HG03196 (cell line): ENCODE data around the gene CHRNG.

Source experiments
- ATAC-seq: cut with Tn5 transposase; IDR thresholded peaks from one replicate; pipeline ENCODE4 v1.9.1; 2021; ENCODE audit not compliant: unreplicated experiment

The CHRNG gene

DNA sequence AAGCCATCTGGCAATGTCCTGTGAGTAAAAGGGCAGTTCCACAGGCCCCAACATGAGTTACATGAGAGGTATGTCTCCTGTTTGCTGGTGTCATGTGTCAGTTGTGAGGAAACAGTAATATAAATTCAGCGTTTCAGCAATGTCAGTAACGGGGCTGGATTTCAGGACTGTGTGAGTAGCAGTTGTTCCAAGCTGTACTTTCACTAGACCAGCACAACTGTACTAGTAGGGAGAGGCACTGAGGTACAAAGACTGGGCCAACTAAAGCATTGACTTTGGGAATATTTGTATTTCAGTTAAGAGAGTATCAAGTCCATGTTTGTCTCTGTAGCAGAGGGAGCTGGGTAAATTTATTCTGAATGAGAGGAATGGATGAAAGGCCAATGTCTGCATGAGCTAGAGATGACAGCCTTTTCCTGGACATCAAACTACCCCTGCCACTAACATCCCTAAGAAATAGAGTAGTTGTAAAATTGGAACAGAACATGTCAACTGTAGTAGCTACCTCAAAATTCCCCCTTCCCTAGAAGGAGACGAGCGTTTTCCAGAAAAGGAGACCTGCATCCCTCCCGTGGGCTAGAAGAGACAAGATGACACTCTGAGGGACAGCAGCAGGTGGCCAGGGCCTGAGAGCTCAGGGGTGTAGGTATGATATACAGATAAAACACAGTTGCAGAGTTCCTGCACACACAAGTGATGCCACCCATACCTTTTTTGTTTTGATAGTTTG lies 35.3 kb downstream of the CHRNG start:
- ATAC-seq = no peak

GRCh38 chr2:232575404-232575746 lies 35.9 kb downstream of the CHRNG start:
- ATAC-seq = no peak

DNA sequence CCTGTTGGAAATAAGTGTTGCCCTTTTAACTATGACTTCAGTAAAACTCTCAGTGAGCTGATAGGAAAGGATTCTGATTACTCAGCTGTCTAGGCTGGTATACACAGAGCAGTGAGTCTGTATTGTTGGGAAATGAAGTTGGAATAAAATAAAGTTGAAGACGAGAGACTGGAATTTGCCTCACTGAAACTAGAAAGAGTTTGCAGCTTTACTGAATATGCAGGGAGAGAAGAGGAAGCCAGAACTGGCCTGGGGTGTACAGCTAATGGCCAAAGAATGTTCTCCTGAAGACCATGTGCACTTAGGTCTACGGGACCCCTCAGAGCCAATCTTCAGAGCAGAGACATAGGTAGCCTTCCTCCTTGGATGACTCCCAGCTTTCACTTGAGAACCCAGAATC lies 37.5 kb downstream of the CHRNG start:
- no peak for ATAC-seq

- no peak for ATAC-seq
Measured at GRCh38 chr2:232577841-232578240, 38.3 kb downstream of the CHRNG start.

GRCh38 chr2:232578626-232579025 lies 39.1 kb downstream of the CHRNG start:
- ATAC-seq = no peak

DNA sequence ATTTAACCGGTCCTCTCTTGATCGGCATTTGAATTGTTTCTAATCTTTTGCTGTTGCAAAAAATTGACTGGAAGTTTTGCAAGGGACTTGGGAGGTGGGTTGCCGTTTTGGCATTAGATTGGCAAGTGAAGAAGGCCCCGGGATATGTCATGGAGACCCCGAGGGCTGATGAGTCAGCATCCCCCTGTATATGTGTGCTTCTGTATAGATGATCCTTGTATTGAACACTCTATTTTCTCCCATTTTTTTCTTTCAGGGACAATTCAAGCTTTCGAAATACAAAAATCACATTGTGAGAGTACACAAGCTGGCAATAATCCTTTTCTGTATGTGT lies 41.1 kb downstream of the CHRNG start:
- ATAC-seq = no peak

GRCh38 chr2:232581725-232582124 lies 42.2 kb downstream of the CHRNG start:
- no peak for ATAC-seq

- ATAC-seq = no peak
Measured at GRCh38 chr2:232584238-232584637, 44.7 kb downstream of the CHRNG start.

DNA sequence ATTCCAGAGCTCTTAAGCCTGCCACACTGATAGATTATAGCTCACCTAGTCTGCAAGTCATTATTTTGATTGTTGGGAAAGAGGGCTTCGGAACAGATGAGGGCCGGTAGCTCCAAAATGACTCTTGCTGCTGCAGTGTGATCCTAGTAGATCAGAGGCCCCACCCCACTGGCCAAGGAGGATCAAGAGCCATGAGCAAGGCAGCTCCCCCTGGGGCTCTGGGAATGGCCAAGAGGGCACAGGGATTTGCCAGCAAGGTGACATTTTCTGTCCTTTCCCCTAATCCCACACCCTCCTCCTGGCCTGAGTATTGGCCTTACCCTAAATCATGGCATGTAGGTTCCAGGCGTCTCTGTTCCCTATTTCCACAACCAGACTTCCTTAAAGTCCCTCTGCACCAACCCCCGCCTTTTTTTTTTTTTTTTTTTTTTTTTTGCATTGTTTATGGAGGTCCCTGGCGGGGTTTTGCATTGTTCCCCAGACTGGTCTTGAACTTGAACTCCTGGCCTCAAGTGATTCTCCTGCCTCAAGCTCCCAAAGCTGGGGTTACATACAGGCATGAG lies 47.5 kb downstream of the CHRNG start:
- ATAC-seq = no peak

DNA sequence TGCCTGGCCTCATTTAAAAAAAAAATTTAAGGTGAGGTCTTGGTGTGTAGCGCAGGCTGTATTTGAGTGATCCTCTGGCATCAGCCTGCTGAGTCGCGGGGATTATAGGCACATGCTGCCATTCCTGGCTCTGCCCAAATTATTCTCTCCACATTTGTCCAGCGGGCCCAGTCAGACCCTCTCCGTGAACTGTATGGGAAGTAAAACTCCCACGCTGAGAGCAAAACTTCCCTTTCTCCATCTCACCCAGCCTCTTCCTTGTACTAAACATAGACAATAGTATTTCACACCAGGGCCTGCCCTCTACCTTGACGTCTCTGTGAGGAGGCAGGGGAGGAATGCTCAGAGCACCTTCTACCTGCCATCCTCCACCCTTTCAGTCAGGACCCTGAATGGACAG lies 48.0 kb downstream of the CHRNG start:
- ATAC-seq = no peak

GRCh38 chr2:232588031-232588430 lies 48.5 kb downstream of the CHRNG start:
- no peak for ATAC-seq

DNA sequence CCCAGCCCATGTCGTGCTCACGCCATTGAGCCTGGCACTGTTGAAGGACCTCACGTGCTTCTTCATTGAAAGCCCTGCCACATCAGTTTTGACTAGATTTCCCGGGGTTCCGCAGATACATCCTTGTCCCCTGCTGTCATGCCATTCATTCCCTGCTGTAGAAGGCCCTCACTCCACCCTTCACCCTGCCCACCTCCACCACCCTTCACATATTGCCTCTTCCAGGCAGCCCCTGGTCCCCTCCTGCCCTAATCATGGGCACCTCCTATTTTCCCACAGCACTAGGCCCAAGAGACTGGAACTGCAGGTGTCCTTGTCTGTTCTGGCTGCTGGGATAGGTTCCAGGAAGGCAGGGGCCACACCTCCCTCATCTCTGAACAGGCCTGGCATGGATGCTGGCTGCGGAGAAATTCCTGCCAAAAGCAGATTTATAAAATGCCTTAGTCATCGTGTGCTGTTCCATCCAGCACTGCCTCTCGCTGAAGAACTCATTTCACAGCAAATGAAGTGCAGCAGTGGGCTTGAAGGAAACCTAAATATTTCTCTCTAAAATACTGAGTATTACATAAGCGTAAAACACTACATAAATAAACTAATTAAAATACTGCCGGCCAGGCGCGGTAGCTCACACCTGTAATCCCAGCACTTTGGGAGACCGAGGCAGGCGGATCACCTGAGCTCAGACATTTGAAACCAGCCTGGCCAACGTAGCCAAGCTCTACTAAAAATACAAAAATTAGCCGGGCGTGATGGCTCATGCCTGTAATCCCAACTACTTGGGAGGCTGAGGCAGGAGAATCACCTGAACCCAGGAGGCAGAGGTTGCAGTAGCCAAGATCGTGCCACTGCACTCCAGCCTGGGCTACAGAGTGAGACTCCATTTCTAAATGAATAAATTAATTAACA lies 49.4 kb downstream of the CHRNG start:
- no peak for ATAC-seq

DNA sequence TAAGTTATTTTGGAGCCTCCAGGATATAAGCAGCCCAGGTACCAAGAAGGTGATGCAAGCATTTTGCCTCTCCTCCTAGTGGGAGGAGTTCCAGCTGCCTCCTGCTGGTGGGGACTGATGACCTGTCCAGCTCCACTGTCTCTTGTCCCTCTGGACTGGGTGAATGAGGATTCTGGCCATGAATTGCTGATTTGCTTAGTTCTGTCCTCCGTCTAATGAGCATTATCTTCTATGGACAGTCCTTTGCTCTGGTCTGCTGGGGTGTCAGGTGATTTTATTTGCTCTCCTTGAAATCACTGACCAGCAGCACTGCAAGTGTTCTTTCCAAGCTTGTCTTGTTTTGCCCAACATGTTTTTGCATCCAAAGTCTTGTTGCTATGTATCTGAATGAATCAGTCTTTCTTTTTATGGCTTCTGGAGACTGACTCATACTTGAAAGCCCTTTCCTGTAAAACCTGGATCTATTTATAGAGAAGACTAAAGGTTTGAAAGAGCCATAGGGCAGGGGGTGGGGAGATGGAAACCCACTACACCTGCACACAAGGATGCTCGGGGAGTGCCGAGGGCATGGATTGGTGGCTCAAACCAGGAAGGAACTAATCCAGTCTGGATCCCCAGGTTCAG lies 53.4 kb downstream of the CHRNG start:
- ATAC-seq = no peak

DNA sequence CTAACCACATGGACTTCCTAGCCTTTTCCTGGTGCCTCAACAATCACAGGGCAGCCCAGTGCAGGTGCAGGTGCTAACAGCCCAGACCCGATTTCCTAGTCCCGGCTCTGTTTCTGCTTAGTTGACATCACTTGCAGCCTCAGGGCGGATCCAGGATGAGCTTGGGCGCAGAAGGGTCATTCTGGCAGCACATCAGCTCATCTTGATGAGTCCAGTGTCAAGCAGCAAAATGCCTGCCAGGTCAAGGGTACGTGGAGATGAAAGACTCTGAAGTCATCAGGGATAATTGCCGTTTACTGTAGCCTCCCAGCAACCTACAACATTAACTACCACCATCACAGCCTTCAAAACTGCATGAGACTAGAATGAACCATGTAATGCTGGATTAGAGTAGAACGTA lies 54.5 kb downstream of the CHRNG start:
- ATAC-seq = no peak
